MM.1S (cell line): ENCODE measurements around the gene SLCO2B1.

Experiments
- EZH2 ChIP-seq: fragments of 300-600 bp; sonication (generic); optimal IDR thresholded peaks from 2 replicates; pipeline ENCODE3; 2017; ENCODE audit warnings: low read depth, mild to moderate bottlenecking, antibody characterized with exemption, low read length, mixed read lengths
- EZH2phosphoT487 ChIP-seq: fragments of 300-600 bp; sonication (generic); IDR thresholded peaks from 2 replicates; pipeline ENCODE4 v1.6.1; 2018; ENCODE audit warnings: antibody characterized with exemption, low read length
- TF ChIP-seq, protein P1 (sequence below): fragments of 300-600 bp; sonication (generic); IDR thresholded peaks from 2 replicates; pipeline ENCODE4 v1.5.1; 2016; ENCODE audit warnings: antibody characterized with exemption, low read length, mixed read lengths

DNA sequence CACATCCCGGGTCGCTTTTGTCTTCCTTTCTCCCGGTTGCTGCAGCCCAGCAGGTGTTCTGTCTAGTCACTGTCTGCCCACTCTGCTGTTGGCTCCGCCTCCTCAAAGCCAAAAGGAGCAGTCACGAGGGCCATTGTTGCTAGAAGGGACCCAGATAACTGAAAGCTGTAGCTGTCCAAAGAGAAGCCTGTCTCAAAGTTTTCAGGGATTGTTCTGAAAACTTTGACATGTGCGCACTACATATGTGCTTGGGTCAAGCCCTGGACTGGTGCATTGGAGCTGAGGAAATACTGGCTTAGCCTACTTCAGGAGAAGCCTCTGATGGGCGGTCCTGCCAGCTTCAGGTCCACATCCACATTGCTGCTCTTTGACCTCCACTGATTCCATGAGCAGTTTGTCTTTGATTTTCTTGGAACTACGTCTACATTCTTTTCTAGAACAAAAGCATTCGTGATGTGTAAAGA is 45.4 kb upstream of the SLCO2B1 start:
- TF ChIP-seq, protein P1, sequence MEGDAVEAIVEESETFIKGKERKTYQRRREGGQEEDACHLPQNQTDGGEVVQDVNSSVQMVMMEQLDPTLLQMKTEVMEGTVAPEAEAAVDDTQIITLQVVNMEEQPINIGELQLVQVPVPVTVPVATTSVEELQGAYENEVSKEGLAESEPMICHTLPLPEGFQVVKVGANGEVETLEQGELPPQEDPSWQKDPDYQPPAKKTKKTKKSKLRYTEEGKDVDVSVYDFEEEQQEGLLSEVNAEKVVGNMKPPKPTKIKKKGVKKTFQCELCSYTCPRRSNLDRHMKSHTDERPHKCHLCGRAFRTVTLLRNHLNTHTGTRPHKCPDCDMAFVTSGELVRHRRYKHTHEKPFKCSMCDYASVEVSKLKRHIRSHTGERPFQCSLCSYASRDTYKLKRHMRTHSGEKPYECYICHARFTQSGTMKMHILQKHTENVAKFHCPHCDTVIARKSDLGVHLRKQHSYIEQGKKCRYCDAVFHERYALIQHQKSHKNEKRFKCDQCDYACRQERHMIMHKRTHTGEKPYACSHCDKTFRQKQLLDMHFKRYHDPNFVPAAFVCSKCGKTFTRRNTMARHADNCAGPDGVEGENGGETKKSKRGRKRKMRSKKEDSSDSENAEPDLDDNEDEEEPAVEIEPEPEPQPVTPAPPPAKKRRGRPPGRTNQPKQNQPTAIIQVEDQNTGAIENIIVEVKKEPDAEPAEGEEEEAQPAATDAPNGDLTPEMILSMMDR, result no peak
- TF ChIP-seq EZH2 (no peak), EZH2phosphoT487 (no peak)
